Adipose tissue (tissue), 3 donors: Measurements from ENCODE around the gene KRT35. TPM values are rescaled to one million over a fixed set of nuclear protein-coding genes. Genes with fewer than 3 reads are reported as not detected.
"Not testable (repeated sequence)": the region's sequence is repeated elsewhere in the genome, so short reads cannot be mapped to it uniquely, and the experiment has no call there.

Source experiments
- H3K27ac ChIP-seq: one replicate; pipeline ENCODE4 v1.5.1; 2013; ENCODE audit warnings: low read depth, low read length
- WGBS, 3 donors: extraction: QIAGEN DNeasy Blood & Tissue Kit; methylation state at CpG; one replicate each; pipeline ENCODE4 v1.1.7; 2013; 5-methylcytosine and 5-hydroxymethylcytosine counted together
- polyA plus RNA-seq, 3 donors: library from polyadenylated mRNA; stranded (reverse); fragments of 200-250 nt; gene quantifications; one replicate each; pipeline ENCODE4 v1.2.3, GENCODE V29; 2013
- donor health status: healthy with polysubstance abuse.
- donor health status: Bipolar disorder and iron deficiency.
- donor health status: healthy.

KRT35 gene
- polyA plus RNA-seq, 3 donors: not detected

- WGBS, 3 donors: 53 to 64% (median 56%) methylated on average over 5 of the region's 5 CpGs
- H3K27ac ChIP-seq: no peak overlapping the region
Observed at GRCh38 chr17:41439375-41439774, 41.6 kb downstream of the KRT35 start.

GRCh38 chr17:41437769-41438168 is 43.2 kb downstream of the KRT35 start:
- WGBS, 3 donors: 82 to 93% (median 90%) methylated on average over 9 of the region's 9 CpGs
- H3K27ac ChIP-seq: no peak overlapping the region

GRCh38 chr17:41437254-41437653 is 43.7 kb downstream of the KRT35 start:
- WGBS, 3 donors: 69 to 88% (median 85%) methylated on average over 7 of the region's 7 CpGs
- H3K27ac ChIP-seq: no peak overlapping the region

- H3K27ac ChIP-seq: no peak overlapping the region
- 51 to 61% (median 54%) methylated on average over 5 of the region's 5 CpGs for WGBS, 3 donors
Observed at GRCh38 chr17:41434415-41434814, 46.5 kb downstream of the KRT35 start.

DNA sequence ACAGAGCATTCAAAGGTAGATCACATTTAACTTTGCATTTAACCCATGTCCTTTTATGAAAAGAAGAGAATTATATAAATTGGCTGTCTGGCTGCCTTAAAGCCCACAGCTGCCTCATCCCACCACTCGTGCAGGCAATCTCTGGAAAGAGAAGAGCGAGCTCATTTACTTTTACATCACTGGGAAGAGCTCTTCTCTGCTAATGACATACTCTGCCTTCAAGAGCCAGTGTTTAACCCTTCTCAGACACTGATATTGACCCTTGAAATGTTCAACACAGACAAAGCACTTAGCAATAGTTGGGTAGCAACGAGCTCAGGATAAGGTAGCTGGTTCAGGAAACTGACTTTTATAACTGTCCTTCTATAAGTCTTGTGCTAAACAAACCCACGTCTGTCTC is 46.9 kb downstream of the KRT35 start:
- WGBS, 3 donors: 39 to 53% (median 43%) methylated on average over 4 of the region's 4 CpGs
- H3K27ac ChIP-seq: no peak overlapping the region

DNA sequence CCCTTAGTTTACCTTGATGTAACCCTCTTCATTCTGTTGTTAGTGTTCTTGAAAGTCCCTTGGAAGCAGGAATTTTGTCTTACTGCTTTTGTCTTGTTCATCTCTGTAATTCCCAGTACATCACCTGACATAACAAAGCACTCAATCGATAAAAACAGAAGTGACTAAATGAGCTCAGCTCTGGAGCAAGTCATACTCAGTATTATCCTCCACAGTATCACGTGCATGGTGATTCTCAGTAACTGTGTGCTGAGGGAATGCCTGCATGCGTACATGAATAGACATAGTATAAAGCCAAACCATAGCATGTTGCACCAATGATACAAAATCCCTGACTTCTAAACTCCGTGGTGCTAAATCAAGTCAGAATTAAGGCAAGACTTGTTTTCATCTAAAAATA is 47.4 kb downstream of the KRT35 start:
- H3K27ac ChIP-seq: no peak overlapping the region
- 40 to 50% (median 50%) methylated on average over 4 of the region's 4 CpGs for WGBS, 3 donors

DNA sequence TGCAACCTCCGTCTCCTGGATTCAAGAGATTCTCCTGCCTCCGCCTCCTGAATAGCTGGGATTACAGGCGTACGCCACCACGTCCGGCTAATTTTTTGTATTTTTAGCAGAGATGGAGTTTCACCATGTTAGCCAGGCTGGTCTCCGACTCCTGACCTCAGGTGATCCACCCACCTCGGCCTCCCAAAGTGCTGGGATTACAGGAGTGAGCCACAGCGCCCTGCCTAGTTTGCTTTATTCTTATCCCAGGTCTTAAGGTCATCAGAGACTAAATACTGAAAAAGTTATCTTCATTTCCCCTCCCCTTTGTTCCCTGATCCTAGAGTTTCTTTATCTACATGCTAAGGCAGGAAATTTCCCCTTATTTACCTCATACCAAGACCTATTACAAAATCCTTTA is 50.6 kb downstream of the KRT35 start:
- 70 to 91% (median 85%) methylated on average over 9 of the region's 9 CpGs for WGBS, 3 donors
- H3K27ac ChIP-seq: not testable (repeated sequence)

DNA sequence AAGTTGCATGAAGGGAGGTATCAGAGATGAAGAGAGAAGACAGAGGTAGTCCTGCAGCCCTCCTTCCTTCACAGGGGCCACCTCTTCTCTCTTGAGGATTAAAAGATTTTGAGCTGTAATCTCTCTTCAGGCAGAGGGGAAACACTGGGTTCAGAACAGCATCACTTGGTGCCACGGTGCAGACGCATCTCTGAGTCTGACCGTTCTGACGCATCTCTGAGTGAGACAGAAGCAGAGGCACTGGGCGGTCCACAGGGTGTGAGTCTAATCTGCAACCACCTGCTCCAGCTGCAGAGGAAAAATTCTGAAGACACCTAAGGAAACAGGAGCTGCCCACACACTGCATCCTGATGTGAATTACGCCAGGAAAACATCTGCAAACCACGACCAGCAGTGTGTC is 51.3 kb downstream of the KRT35 start:
- 69 to 76% (median 75%) methylated on average over 7 of the region's 7 CpGs for WGBS, 3 donors
- no peak overlapping the region for H3K27ac ChIP-seq

- 62 to 73% (median 73%) methylated on average over 4 of the region's 4 CpGs for WGBS, 3 donors
Observed at GRCh38 chr17:41428591-41429291, 52.2 kb downstream of the KRT35 start.

More at GRCh38 chr17:41428591-41429291, 52.2 kb downstream of the KRT35 start:
- H3K27ac ChIP-seq: no peak overlapping the region

Other genes starting within 250 kb of the KRT35 start
- not detected for gene KRTAP9-3, start 248.7 kb downstream of the KRT35 start, polyA plus RNA-seq
- gene KRTAP9-8, start 243.2 kb downstream of the KRT35 start, polyA plus RNA-seq: not detected
- not detected for gene KRTAP9-4, start 231.5 kb downstream of the KRT35 start, polyA plus RNA-seq
- gene KRTAP9-9, start 225.8 kb downstream of the KRT35 start, polyA plus RNA-seq: not detected
- gene KRTAP9-6, start 215.8 kb downstream of the KRT35 start, polyA plus RNA-seq: not detected
- not detected for gene KRTAP9-7, start 205.5 kb downstream of the KRT35 start, polyA plus RNA-seq
- gene KRTAP29-1, start 178.3 kb downstream of the KRT35 start, polyA plus RNA-seq: not detected
- not detected for gene KRTAP16-1, start 171.8 kb downstream of the KRT35 start, polyA plus RNA-seq
- not detected for gene KRTAP17-1, start 165.4 kb downstream of the KRT35 start, polyA plus RNA-seq
- gene KRT33A, start 130.3 kb downstream of the KRT35 start, polyA plus RNA-seq: not detected
- not detected for gene KRT33B, start 111.3 kb downstream of the KRT35 start, polyA plus RNA-seq
- gene KRT34, start 98.8 kb downstream of the KRT35 start, polyA plus RNA-seq: under 1 TPM in 1 of 3 donors, not detected in 2; 0.07 TPM
- gene KRT31, start 83.5 kb downstream of the KRT35 start, polyA plus RNA-seq: not detected
- not detected for gene KRT37, start 56.6 kb downstream of the KRT35 start, polyA plus RNA-seq
- gene KRT38, start 40.2 kb downstream of the KRT35 start, polyA plus RNA-seq: not detected
- gene KRT32, start 13.8 kb downstream of the KRT35 start, polyA plus RNA-seq: under 1 TPM in 1 of 3 donors, not detected in 2; 0.03 TPM
- gene KRT36, start 8.8 kb upstream of the KRT35 start, polyA plus RNA-seq: not detected
- 10 to 100 TPM in 1 of 3 donors, 1 to 10 TPM in 2; 2.6 to 53.0 (median 3.2) TPM for gene KRT13, start 24.5 kb upstream of the KRT35 start, polyA plus RNA-seq
- 1 to 10 TPM in 1 of 3 donors, under 1 TPM in 2; 0.11 to 2.1 (median 0.18) TPM for gene KRT15, start 37.7 kb upstream of the KRT35 start, polyA plus RNA-seq
- gene KRT19, start 47.2 kb upstream of the KRT35 start, polyA plus RNA-seq: 100 to 1,000 TPM in 1 of 3 donors, 10 to 100 TPM in 2; 28.9 to 139 (median 29.1) TPM
- gene KRT9, start 90.9 kb upstream of the KRT35 start, polyA plus RNA-seq: not detected
- 1 to 10 TPM in 2 of 3 donors, under 1 TPM in 1; 0.25 to 7.8 (median 1.0) TPM for gene KRT14, start 105.7 kb upstream of the KRT35 start, polyA plus RNA-seq
- 10 to 100 TPM in 1 of 3 donors, 1 to 10 TPM in 1, under 1 TPM in 1; 0.16 to 15.5 (median 4.4) TPM for gene KRT16, start 131.6 kb upstream of the KRT35 start, polyA plus RNA-seq
- under 1 TPM in 2 of 3 donors, not detected in 1; 0.60 to 0.70 TPM for gene KRT17, start 143.4 kb upstream of the KRT35 start, polyA plus RNA-seq
- 100 to 1,000 TPM; 426 to 985 (median 580) TPM for gene EIF1, start 207.7 kb upstream of the KRT35 start, polyA plus RNA-seq
- gene GAST, start 231.2 kb upstream of the KRT35 start, polyA plus RNA-seq: 1 to 10 TPM in 1 of 3 donors, not detected in 2; 2.4 TPM